GM18873 (cell line): ENCODE data around the gene TBC1D24.
A peak's percentile ranks its signal among the peaks of the same experiment; 100 is the strongest.

Source experiments
- ATAC-seq: cut with Tn5 transposase; IDR thresholded peaks from one replicate; pipeline ENCODE4 v1.9.1; 2021; ENCODE audit warnings: mild to moderate bottlenecking, moderate library complexity, moderate number of reproducible peaks; ENCODE audit not compliant: unreplicated experiment, low FRiP score

TBC1D24 gene

DNA sequence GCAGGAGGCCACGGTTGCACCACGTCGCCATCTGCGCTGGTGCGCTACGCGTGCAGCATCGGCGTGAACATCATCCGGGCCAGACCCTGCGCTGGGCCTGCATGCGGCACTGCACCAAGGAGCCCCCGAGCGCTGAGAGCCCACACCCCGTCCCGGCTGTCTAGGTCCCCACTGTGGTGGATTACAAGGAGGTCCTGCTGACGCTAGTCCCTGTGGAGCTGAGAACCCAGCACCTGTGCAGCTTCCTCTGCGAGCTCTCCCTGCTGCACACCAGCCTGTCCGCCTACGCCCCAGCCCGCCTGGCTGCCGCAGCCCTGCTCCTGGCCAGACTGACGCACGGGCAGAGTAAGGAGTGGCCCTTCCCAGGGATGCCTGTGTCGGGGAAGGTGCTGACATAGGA, 25.8 kb upstream of the TBC1D24 start:
- no peak for ATAC-seq

- ATAC-seq, result no peak
Observed at GRCh38 chr16:2450535-2450934, 24.4 kb upstream of the TBC1D24 start.

GRCh38 chr16:2450975-2451381, 23.9 kb upstream of the TBC1D24 start:
- ATAC-seq, result no peak

DNA sequence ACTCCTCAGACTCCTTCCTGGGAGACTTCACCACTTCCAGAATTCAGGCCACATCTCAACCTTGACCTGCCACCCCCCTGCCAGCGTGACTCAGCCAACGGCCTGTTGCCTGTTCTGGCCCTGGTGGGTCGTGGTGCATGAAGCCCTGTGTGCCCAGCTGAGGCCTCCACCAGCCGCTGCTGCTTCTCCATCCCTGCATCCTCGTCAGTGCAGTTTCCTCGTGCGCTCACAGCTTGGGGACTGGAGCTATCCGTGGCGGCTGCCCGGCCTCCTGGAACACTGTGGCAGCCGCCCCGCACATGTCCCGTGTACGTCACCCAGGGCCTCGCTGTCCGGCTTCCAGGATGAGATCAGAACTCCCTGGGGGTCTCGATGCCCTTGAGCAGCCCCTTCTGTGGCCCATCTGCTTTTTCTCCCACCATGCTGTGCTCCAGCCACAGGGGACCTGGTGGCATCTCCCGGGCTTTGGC, 23.0 kb upstream of the TBC1D24 start:
- no peak for ATAC-seq

DNA sequence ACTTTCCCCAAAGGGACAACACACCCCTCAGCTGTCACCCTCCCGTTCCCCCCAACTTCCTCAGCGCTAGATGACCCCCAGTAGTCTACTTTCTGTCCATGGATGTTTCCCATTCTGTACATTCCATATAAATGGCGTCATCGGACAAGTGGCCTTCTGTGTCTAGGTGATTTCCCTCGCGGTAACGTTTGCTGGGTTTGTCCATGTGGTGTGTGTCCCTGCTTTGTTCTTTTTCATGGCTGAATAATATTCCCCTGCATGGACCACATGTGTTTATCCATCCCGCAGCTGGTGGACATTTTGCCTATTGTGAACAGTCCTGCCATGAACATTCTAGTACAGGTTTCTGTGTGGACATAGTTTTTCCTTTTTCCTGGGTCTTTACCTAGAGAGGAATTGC, 22.3 kb upstream of the TBC1D24 start:
- ATAC-seq, result no peak

- no peak for ATAC-seq
Observed at GRCh38 chr16:2455081-2455845, 19.7 kb upstream of the TBC1D24 start.

DNA sequence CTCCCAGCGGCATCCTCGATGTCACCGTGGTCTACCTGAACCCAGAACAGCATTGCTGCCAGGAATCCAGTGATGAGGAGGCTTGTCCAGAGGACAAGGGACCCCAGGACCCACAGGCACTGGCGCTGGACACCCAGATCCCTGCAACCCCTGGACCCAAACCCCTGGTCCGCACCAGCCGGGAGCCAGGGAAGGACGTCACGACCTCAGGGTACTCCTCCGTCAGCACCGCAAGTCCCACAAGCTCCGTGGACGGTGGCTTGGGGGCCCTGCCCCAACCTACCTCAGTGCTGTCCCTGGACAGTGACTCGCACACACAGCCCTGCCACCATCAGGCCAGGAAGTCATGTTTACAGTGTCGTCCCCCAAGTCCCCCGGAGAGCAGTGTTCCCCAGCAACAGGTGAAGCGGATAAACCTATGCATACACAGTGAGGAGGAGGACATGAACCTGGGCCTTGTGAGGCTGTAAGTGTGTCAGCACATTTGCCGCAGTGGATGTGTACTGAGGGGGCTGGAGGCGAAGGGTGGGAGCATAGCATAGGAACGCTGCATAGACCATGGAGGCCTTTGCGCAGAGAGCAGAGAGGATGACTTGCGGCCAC, 18.3 kb upstream of the TBC1D24 start:
- ATAC-seq, result no peak

DNA sequence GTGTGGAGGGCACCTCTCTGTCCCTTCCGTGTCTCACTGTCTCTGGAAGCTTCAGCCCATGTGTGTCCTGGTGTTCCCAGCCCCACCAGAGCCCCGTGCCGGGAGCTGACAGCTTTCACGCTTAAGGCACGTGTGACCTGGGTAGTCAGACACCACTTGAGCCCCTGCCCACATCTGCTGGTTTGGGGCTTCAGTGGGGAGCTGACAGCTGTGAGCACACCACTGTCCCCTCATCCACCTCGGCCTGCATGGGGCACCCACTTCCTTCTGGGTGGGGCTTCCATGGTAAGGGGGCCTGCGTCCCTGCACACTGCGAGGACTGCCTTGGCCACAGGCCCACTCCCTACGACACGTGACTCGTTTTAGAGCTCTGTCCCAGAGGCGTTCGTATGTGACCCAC, 17.7 kb upstream of the TBC1D24 start:
- ATAC-seq, result no peak

DNA sequence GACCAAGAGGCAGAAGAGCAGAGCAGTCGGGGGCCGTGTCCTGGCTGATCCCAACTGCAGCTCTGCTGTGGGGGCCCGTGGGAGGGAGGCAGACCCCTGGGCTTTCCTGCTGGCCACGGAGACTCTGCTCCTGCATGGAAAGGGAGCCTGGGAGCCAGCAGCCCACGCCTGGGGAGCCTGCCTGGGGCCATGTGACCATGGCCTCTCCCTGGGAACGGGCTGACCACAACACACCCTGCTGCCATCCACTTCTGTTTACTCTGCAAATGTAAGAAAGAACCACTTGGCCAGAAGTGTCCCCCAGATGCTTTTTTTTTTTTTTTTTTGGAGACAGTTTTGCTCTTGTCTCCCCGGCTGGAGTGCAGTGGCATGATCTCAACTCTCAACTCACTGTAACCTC, 17.0 kb upstream of the TBC1D24 start:
- ATAC-seq, result no peak

DNA sequence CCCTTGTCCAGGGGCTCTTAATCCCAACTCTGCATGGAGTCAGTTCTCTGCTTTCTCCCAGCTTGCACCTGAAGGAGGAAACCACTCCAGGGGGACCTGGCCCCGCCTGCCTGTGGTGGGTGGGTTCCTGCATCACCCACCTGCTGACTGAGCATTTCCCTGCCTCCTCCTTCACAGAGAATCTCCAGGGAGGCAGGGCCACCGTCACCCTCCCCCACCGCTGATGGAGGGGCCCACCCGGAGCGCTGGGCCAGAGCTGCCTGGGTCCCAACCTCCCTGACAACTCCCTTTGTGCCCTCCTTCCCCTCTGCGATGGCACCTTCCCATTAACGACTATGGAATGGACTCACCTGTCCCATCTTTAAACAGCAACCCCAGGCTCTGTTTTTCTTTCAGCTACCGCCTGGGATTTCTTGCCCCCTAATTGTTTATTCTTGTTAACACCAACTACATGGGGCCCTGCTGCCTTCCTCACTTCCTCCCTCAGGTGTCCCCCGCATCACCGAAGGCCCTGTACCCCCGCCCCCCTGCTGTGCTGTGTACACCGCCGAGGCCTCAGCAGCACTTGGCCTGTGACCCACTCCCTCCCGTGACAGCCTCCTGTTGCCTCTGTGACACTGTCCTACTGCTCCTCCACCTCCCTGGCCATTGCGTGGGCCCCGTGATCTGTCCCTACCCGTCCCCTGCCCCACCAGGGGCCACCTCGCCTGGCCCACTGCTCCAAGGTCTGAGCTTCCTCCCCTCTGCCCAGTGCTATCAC, 15.9 kb upstream of the TBC1D24 start:
- no peak for ATAC-seq

DNA sequence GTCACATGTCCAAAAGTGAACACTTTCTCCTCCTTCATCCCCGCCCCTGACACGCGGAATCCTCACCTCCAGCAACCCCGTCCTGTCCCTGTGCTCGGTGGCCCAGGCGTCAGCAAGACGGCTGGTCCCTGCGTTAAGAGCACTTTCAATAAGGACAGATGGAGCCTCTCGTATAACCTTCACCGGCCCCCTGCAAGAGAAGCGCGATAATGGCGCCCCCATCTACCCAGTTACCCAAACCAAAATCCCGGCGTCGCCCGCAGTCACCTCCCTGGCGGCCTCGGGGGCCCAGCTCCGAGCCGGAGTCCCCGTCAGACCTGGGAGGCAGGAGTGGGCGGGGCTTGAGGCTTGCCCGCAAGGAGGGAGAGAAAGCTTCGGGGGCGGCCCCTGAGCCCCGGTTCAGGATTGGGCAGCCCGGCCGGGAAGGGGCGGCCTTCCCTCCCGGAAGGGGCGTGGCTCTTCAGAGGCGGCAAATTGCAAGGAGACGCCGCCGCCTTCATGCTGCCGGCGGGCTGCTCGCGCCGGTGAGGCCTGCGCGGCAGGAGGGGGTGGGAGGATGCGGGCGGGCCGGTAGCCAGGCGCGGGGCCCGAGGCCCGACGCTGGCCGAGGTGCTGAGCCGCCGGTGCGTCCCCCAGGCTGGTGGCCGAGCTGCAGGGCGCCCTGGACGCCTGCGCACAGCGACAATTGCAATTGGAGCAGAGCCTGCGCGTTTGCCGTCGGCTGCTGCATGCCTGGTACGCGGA, 15.1 kb upstream of the TBC1D24 start, which contains the start of gene TEDC2:
Gene TEDC2, plus strand, starts transcription at position 463 of the 744 bp plus-strand sequence. Its CDS starts 36 bp downstream, at position 499.
- peak; percentile 77 for ATAC-seq

DNA sequence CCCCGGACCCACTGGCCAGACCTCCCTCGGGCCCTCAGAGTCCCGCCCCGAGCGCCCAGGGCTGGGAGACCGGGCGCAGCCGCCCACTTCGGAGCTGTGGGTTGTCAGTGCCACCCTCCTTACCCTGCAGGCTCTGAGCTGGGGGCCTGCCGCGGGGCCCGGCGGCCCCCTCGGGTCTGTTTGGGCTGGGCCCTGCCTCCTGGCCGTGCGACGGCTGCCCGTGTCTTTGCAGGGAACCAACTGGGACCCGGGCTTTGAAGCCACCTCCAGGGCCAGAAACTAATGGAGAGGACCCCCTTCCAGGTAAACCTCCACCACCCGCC, 14.6 kb upstream of the TBC1D24 start:
- no peak for ATAC-seq

DNA sequence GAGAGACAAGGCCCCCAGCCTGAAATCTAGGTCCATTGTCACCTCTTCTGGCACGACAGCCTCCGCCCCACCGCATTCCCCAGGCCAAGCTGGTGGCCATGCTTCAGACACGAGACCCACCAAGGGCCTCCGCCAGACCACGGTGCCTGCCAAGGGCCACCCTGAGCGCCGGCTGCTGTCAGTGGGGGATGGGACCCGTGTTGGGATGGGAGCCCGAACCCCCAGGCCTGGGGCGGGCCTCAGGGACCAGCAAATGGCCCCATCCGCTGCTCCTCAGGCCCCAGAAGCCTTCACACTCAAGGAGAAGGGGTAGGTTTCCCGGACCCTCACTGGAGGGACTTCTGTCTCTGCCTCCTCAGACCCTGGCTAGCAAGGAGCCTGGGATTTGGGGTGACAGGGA, 14.0 kb upstream of the TBC1D24 start:
- no peak for ATAC-seq

DNA sequence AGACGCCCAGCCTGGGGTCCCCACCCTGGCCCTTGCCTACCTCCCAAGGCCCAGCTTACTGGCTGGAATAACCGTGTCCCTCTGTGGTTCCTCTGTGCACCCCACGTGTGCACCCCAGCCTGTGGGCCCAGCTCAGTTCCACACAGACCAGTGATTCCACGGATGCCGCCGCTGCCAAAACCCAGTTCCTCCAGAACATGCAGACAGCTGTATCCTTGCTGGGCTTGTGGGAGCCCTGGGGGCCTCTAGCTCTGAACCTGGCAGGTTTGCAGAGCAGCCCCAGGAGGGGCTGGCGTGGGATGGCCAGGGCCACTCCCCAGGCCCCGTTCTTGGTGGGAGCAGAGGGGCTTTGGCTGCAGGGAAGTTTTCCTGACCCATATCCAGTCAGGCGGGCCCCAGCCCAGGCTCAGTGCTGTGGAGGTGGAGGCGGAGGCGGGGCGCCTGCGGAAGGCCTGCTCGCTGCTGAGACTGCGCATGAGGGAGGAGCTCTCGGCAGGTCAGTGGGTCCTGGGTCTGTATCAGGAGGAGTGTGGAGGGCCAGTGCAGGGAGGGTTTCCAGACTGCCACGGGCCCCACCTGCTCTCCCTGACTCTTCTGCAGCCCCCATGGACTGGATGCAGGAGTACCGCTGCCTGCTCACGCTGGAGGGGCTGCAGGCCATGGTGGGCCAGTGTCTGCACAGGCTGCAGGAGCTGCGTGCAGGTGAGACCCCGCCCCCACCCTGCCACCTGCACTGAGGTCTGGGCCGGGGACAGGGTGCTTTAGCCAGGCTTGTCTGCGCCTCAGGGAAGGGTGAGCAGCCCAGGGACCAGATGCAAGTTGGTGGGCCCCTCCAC, 12.7 kb upstream of the TBC1D24 start:
- no peak for ATAC-seq

- no peak for ATAC-seq
Observed at GRCh38 chr16:2464333-2464732, 10.6 kb upstream of the TBC1D24 start.

DNA sequence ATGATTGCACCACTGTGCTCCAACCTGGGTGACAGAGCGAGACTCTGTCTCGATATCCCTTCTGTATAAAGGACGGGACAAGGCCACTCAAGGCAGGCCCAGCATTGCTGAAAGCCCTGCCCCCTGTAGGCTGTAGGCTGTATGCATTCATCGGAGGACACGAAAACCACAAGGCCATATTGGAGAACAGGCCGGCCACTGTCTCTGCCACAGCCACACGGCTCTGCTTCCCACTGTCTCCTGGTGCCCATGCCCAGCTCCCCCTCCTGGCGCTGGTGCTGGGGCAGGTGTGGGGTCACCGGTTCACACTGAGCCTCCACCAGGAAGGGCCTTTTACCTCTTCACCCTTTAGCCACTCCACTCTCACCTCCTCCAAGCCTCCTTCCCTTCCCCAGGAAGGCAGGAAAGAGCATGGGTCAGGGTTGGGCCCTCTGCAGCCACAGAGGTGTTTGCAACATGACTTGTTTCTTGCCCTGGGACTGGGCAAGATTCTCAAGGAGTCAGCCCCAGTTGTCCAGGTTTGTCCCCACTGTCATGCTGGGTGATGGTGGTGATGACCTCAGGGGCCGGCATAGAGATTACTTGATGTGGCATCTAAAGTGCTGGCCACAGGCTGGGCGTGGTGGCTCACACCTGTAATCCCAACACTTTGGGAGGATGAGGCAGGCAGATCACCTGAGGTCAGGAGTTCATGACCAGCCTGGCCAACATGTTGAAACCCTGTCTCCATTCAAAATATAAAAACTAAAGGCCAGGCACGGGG, 9.1 kb upstream of the TBC1D24 start:
- ATAC-seq, result no peak

- ATAC-seq, result no peak
Observed at GRCh38 chr16:2466667-2467527, 8.0 kb upstream of the TBC1D24 start.

DNA sequence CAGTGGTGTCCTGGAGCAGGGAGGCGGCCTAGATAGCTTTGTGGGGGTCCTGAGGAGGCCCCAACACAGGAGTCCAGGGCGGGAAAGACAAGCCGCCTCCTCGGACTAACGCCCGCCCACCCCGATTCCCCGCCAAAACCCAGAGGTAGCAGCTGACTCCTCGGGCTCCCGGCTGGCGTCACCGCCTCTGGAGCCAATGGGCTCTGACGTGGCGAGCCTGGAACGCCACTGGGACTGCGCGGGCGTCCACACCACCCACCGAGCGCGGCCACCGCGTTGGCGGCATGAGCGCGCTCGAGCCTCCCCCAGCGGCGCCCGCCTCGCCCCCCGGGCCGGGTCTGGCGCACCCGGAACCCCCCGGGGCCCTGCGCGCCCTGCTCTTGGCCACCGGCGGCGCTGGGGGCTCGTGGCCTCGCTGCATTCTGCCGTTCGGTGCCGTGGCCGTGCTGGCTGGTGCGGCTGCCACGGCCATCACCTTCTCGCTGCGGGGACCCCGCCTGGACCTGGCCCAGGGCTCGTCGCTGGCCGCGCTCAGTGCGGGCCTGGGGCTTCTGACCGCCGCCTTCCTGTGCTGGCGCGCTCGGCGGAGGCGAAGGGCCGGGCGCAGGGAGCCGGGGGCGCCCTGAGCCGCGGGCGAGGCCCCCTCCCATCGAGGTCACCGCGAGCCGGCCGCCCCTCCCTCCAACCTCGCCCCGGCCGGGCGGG, 7.2 kb upstream of the TBC1D24 start:
- no peak for ATAC-seq
